Activated CD4-positive, alpha-beta T cell treated with anti-CD3 and anti-CD28 coated beads, Interleukin-2, amount 10 ng/mL, durations not matched to agents 24 days and 14 days (primary cell): ENCODE data around the gene NFE2L2. TPM values are rescaled to one million over a fixed set of nuclear protein-coding genes. Genes with fewer than 3 reads are reported as not detected.
"Not testable (repeated sequence)": the region's sequence is repeated elsewhere in the genome, so short reads cannot be mapped to it uniquely, and the experiment has no call there.

Source experiments
- DNase-seq: peaks from one replicate; pipeline ENCODE4 v3.0.0; 2022
- H3K27ac Mint-ChIP-seq: one replicate; pipeline ENCODE4 v1.8.0; 2022; ENCODE audit warnings: mild to moderate bottlenecking, mixed read lengths
- H3K27me3 Mint-ChIP-seq: one replicate; pipeline ENCODE4 v1.8.0; 2022; ENCODE audit warnings: mixed read lengths
- H3K36me3 Mint-ChIP-seq: one replicate; pipeline ENCODE4 v1.8.0; 2022; ENCODE audit warnings: low read depth, mild to moderate bottlenecking, mixed read lengths
- H3K4me1 Mint-ChIP-seq: one replicate; pipeline ENCODE4 v1.8.0; 2021; ENCODE audit warnings: mixed read lengths
- H3K4me3 Mint-ChIP-seq: one replicate; pipeline ENCODE4 v1.8.0; 2022; ENCODE audit warnings: mild to moderate bottlenecking, moderate library complexity, mixed read lengths
- H3K9me3 Mint-ChIP-seq: one replicate; pipeline ENCODE4 v1.8.0; 2021; ENCODE audit warnings: mixed read lengths
- intact Hi-C: fragments of 100-400 bp; cut with micrococcal nuclease; formaldehyde crosslinking; loops from one replicate; pipeline ENCODE4 v1.15.1; 2023
- total RNA-seq: library from RNA; stranded (reverse); gene quantifications from 2 replicates; pipeline ENCODE4 v1.2.3, GENCODE V29; 2022

NFE2L2 gene
- total RNA-seq, 1 donor from 2014 or later, result 63.7 TPM

GRCh38 chr2:177257471-177257870, 7.1 kb downstream of the NFE2L2 start:
- intact Hi-C loops, result no loop called here
- no peaks in the 10 kb centered on the region for H3K9me3 Mint-ChIP-seq
- no peak for DNase-seq
- no peak overlapping the region for H3K4me3 Mint-ChIP-seq
- H3K27me3 Mint-ChIP-seq, result no peaks in the 10 kb centered on the region
- peak overlapping the region; percentile 23 for H3K27ac Mint-ChIP-seq
- peaks cover 54% of the 10 kb centered on the region for H3K36me3 Mint-ChIP-seq
- H3K4me1 Mint-ChIP-seq, result peaks cover 79% of the 10 kb centered on the region

- H3K9me3 Mint-ChIP-seq, result no peaks in the 10 kb centered on the region
- H3K36me3 Mint-ChIP-seq, result peaks cover 55% of the 10 kb centered on the region
- no peaks in the 10 kb centered on the region for H3K27me3 Mint-ChIP-seq
- DNase-seq, result no peak
- peaks cover 79% of the 10 kb centered on the region for H3K4me1 Mint-ChIP-seq
- peak overlapping the region; percentile 16 for H3K27ac Mint-ChIP-seq
- intact Hi-C loops, result no loop called here
- no peak overlapping the region for H3K4me3 Mint-ChIP-seq
Measured at GRCh38 chr2:177256695-177257094, 7.8 kb downstream of the NFE2L2 start.

GRCh38 chr2:177256026-177256425, 8.5 kb downstream of the NFE2L2 start:
- DNase-seq, result no peak
- H3K4me1 Mint-ChIP-seq, result peaks cover 78% of the 10 kb centered on the region
- H3K27me3 Mint-ChIP-seq, result no peaks in the 10 kb centered on the region
- H3K4me3 Mint-ChIP-seq, result no peak overlapping the region
- no peaks in the 10 kb centered on the region for H3K9me3 Mint-ChIP-seq
- H3K36me3 Mint-ChIP-seq, result peaks cover 57% of the 10 kb centered on the region
- intact Hi-C loops, result no loop called here
- H3K27ac Mint-ChIP-seq, result peak overlapping the region; percentile 16

- intact Hi-C loops, result no loop called here
- Mint-ChIP-seq H3K27me3 (no peaks in the 10 kb centered on the region), H3K9me3 (no peaks in the 10 kb centered on the region), H3K4me1 (peaks cover 79% of the 10 kb centered on the region), H3K4me3 (no peak overlapping the region), H3K36me3 (peaks cover 58% of the 10 kb centered on the region), H3K27ac (peak overlapping the region; percentile 63)
- no peak for DNase-seq
Measured at GRCh38 chr2:177255227-177255601, 9.3 kb downstream of the NFE2L2 start.

- no peaks in the 10 kb centered on the region for H3K27me3 Mint-ChIP-seq
- peaks cover 78% of the 10 kb centered on the region for H3K4me1 Mint-ChIP-seq
- DNase-seq, result peak; percentile 66
- H3K36me3 Mint-ChIP-seq, result peaks cover 57% of the 10 kb centered on the region
- no peaks in the 10 kb centered on the region for H3K9me3 Mint-ChIP-seq
- intact Hi-C loops, result no loop called here
- peak overlapping the region; percentile 63 for H3K27ac Mint-ChIP-seq
- H3K4me3 Mint-ChIP-seq, result no peak overlapping the region
Measured at GRCh38 chr2:177254433-177255226, 9.9 kb downstream of the NFE2L2 start.

- peaks cover 57% of the 10 kb centered on the region for H3K36me3 Mint-ChIP-seq
- intact Hi-C loops, result loop anchor here (1.0 kb wide), 1 partner anchor 10 kb away; no protein-coding TSS in a partner anchor
- H3K4me3 Mint-ChIP-seq, result no peak overlapping the region
- H3K9me3 Mint-ChIP-seq, result no peaks in the 10 kb centered on the region
- no peak for DNase-seq
- H3K27me3 Mint-ChIP-seq, result no peaks in the 10 kb centered on the region
- peaks cover 74% of the 10 kb centered on the region for H3K4me1 Mint-ChIP-seq
- H3K27ac Mint-ChIP-seq, result no peak overlapping the region
Measured at GRCh38 chr2:177253704-177254103, 10.8 kb downstream of the NFE2L2 start.

GRCh38 chr2:177252808-177253531, 11.6 kb downstream of the NFE2L2 start:
- peak overlapping the region; percentile 85 for H3K27ac Mint-ChIP-seq
- intact Hi-C loops, result loop anchor here (1.0 kb wide), 1 partner anchor 10 kb away; no protein-coding TSS in a partner anchor
- peak; percentile 60 for DNase-seq
- H3K4me1 Mint-ChIP-seq, result peaks cover 71% of the 10 kb centered on the region
- no peaks in the 10 kb centered on the region for H3K9me3 Mint-ChIP-seq
- H3K36me3 Mint-ChIP-seq, result peaks cover 53% of the 10 kb centered on the region
- H3K4me3 Mint-ChIP-seq, result peak overlapping the region; percentile 34
- no peaks in the 10 kb centered on the region for H3K27me3 Mint-ChIP-seq

GRCh38 chr2:177251165-177251542, 13.4 kb downstream of the NFE2L2 start:
- Mint-ChIP-seq H3K9me3 (no peaks in the 10 kb centered on the region), H3K27ac (peak overlapping the region; percentile 85), H3K27me3 (no peaks in the 10 kb centered on the region), H3K4me1 (peaks cover 64% of the 10 kb centered on the region), H3K36me3 (peaks cover 41% of the 10 kb centered on the region), H3K4me3 (peak overlapping the region; percentile 55)
- intact Hi-C loops, result no loop called here
- DNase-seq, result peak; percentile 53

GRCh38 chr2:177250461-177250860, 14.1 kb downstream of the NFE2L2 start:
- Mint-ChIP-seq H3K4me1 (peaks cover 62% of the 10 kb centered on the region), H3K36me3 (peaks cover 38% of the 10 kb centered on the region), H3K27me3 (no peaks in the 10 kb centered on the region), H3K27ac (peak overlapping the region; percentile 25), H3K4me3 (no peak overlapping the region), H3K9me3 (no peaks in the 10 kb centered on the region)
- intact Hi-C loops, result loop anchor here (1.0 kb wide), 1 partner anchor 8 kb away; no protein-coding TSS in a partner anchor
- DNase-seq, result peak; percentile 53

- intact Hi-C loops, result no loop called here
- Mint-ChIP-seq H3K27me3 (no peaks in the 10 kb centered on the region), H3K9me3 (no peaks in the 10 kb centered on the region), H3K4me3 (no peak overlapping the region), H3K4me1 (peaks cover 60% of the 10 kb centered on the region), H3K36me3 (peaks cover 41% of the 10 kb centered on the region), H3K27ac (no peak overlapping the region)
- no peak for DNase-seq
Measured at GRCh38 chr2:177249038-177249437, 15.5 kb downstream of the NFE2L2 start.

GRCh38 chr2:177247693-177248262, 16.7 kb downstream of the NFE2L2 start:
- DNase-seq, result no peak
- Mint-ChIP-seq H3K9me3 (no peaks in the 10 kb centered on the region), H3K4me3 (no peak overlapping the region), H3K27me3 (no peaks in the 10 kb centered on the region), H3K4me1 (peaks cover 53% of the 10 kb centered on the region), H3K27ac (no peak overlapping the region), H3K36me3 (peaks cover 34% of the 10 kb centered on the region)
- intact Hi-C loops, result no loop called here

- Mint-ChIP-seq H3K36me3 (peaks cover 37% of the 10 kb centered on the region), H3K4me1 (peaks cover 56% of the 10 kb centered on the region), H3K27ac (peak overlapping the region; percentile 79)
- DNase-seq, H3K27me3 Mint-ChIP-seq, intact Hi-C loops, H3K4me3 Mint-ChIP-seq, H3K9me3 Mint-ChIP-seq: not testable (repeated sequence)
Measured at GRCh38 chr2:177246523-177247030, 17.9 kb downstream of the NFE2L2 start.

GRCh38 chr2:177246000-177246399, 18.5 kb downstream of the NFE2L2 start:
- no peak overlapping the region for H3K4me3 Mint-ChIP-seq
- peaks cover 36% of the 10 kb centered on the region for H3K36me3 Mint-ChIP-seq
- no peak for DNase-seq
- H3K9me3 Mint-ChIP-seq, result no peaks in the 10 kb centered on the region
- intact Hi-C loops, result no loop called here
- H3K27ac Mint-ChIP-seq, result peak overlapping the region; percentile 79
- peaks cover 56% of the 10 kb centered on the region for H3K4me1 Mint-ChIP-seq
- H3K27me3 Mint-ChIP-seq, result no peaks in the 10 kb centered on the region

- DNase-seq, result no peak
- no peaks in the 10 kb centered on the region for H3K27me3 Mint-ChIP-seq
- no peaks in the 10 kb centered on the region for H3K9me3 Mint-ChIP-seq
- peaks cover 33% of the 10 kb centered on the region for H3K36me3 Mint-ChIP-seq
- H3K27ac Mint-ChIP-seq, result peak overlapping the region; percentile 79
- H3K4me1 Mint-ChIP-seq, result peaks cover 58% of the 10 kb centered on the region
- intact Hi-C loops, result no loop called here
- no peak overlapping the region for H3K4me3 Mint-ChIP-seq
Measured at GRCh38 chr2:177245010-177245422, 19.5 kb downstream of the NFE2L2 start.
